Measurements from ENCODE around the gene TNN.

GRCh38 chr1:175095069-175095468 lies 27.4 kb downstream of the TNN start:
- no peak for TF ChIP-seq CREB1 (IDR thresholded peaks at IDR 0.05; ENCODE audit: low read depth)
- TF ChIP-seq ZBTB7A (IDR thresholded peaks at IDR 0.05; ENCODE audit: low read depth), result no peak
- no peak for TF ChIP-seq TAF1 (IDR thresholded peaks at IDR 0.05; ENCODE audit: low read depth)
- TF ChIP-seq YY1 (IDR thresholded peaks at IDR 0.05; ENCODE audit: low read depth), result no peak
- no peak for TF ChIP-seq EP300 (IDR thresholded peaks at IDR 0.05; ENCODE audit: borderline replicate concordance)
- TF ChIP-seq NFIC (IDR thresholded peaks at IDR 0.05), result no peak
- no peak for TF ChIP-seq CEBPB (IDR thresholded peaks at IDR 0.05)
- TF ChIP-seq FOXM1 (IDR thresholded peaks at IDR 0.05; ENCODE audit: borderline replicate concordance, low read depth), result no peak
- TF ChIP-seq TCF12 (IDR thresholded peaks at IDR 0.05; ENCODE audit: low read depth), result no peak
- no peak for TF ChIP-seq MAX (IDR thresholded peaks at IDR 0.05)
- TF ChIP-seq REST (IDR thresholded peaks at IDR 0.05; ENCODE audit: low read depth), result no peak
- TF ChIP-seq TEAD4 (IDR thresholded peaks at IDR 0.05), result no peak

Measured in Ishikawa (cell line).